Right ventricle myocardium superior (tissue), 1 donor: ENCODE results near the gene ZBED1. TPM values are rescaled to one million over a fixed set of nuclear protein-coding genes. Genes with fewer than 3 reads are reported as not detected.
"Not testable (repeated sequence)": the region's sequence is repeated elsewhere in the genome, so short reads cannot be mapped to it uniquely, and the experiment has no call there.

Experiments used
- ATAC-seq: fragments of 200-7000 bp; cut with Tn5 transposase; one replicate; pipeline ENCODE4 v1.9.1; 2020; ENCODE audit warnings: mild to moderate bottlenecking; ENCODE audit not compliant: poor library complexity
- DNase-seq: peaks from one replicate; pipeline ENCODE4 v3.0.0-alpha.2; 2020
- intact Hi-C: fragments of 100-400 bp; cut with DNase I; formaldehyde crosslinking; loops from one replicate; pipeline ENCODE4 v1.11.2; 2022
- total RNA-seq: library from RNA; stranded (reverse); fragmentation: NEBNext Ultra II Directional; extraction: Animal tissue kit (Norgen Biotek cat#: 25700); gene quantifications from one replicate; pipeline ENCODE4 v1.2.1, GENCODE V29; 2021
- donor health status: DM: no; HTN: yes; CAD: no; lungs with severe emphysema.

Gene ZBED1
- total RNA-seq, 1 donor from 2014 or later: 75.7 TPM

GRCh38 chrX:2463973-2464676 lies 36.7 kb downstream of the ZBED1 start:
- intact Hi-C loops: no loop called here
- DNase-seq: no peak
- no peak for ATAC-seq

DNA sequence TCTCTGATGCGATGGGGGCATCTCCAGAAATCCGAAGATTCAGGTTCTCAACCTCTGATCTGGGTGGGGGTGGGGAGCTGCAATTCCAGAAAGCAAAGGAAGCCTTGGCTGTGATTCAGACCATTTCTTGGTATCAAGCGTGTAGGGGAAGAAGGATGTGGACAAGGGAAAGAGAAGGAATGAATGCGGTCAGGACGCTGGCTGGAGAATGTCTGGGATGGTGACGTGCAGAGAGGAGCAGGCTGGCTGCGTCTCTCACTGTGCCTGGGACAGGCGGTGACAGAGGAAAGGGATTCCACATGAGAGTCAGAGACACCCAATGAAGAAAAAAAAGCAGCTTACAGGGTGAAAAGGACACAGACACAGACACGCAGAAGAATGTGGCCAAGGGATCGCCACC lies 37.3 kb downstream of the ZBED1 start:
- ATAC-seq, intact Hi-C loops, DNase-seq: not testable (repeated sequence)

DNA sequence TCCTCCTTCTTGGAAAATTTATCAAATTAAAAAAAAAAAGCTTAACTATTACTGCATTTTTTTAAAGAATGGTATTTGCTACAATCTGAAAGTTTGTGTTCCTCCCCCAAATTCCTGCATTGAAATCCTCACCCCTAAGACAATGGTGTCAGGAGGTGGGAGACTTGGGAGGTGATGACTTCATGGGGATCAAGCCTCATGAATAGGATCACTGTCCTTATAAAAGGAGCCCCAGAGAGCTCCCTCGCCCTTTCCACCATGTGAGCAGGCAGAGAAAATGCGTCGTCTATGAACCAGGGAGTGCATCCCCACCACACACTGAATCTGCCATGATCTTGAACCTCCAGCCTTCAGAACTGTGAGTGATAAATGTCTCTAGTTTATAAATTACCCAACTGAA lies 38.0 kb downstream of the ZBED1 start:
- intact Hi-C loops: no loop called here
- no peak for ATAC-seq
- no peak for DNase-seq

- intact Hi-C loops: no loop called here
- ATAC-seq (peak; percentile 10), DNase-seq (no peak)
Observed at GRCh38 chrX:2462074-2462473, 38.7 kb downstream of the ZBED1 start.

DNA sequence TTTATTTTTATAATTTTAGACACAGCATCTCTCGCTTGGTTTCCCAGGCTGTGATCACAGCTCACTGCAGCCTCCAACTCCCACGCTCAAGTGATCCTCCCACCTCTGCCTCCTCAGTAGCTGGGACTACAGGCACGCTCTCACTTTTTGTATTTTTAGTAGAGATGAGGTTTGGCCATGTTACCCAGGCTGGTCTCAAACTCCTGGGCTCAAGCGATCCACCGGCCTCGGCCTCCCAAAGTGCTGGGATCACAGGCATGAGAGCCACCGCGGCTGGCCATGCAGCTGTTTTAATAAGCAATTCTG lies 39.1 kb downstream of the ZBED1 start:
- ATAC-seq: no peak
- intact Hi-C loops: no loop called here
- no peak for DNase-seq

DNA sequence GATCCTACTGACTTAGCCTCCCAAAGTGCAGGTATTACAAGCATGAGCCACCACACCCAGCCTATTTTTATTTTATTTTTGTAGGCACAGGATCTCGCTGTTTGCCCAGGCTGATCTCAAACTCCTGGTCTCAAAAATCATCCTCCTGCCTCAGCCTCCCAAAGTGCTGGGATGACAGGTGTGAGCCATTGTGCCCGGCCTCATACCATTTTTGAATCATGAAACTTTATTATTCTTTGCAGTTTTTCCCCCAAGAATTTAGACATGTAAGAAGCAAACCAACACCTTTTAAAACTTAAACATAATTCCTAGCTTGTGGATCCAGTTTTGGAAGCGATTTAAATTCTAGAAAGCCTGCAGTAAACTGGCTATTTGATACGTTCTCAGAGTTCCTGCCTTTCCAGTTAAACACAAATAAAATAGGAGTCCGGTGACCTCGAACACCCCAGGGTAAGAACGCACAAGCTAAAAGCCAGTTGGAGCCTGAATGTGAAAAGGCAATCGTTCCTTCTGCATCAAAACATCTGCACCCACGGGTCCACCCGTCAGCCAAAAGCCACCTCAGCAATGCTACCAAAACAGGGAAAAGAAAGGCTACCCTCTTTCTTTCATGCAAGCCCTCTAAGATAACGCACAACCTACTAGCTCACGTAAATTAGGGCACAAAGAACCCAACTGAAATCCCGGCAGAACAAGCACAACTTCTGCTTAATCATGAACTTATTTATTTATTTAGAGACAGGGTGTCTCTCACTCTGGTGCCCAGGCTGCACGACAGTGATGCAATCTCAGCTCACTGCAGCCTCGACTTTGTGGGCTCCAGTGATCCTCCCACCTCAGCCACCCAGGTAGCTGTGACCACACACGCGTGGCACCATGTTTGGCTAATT lies 39.7 kb downstream of the ZBED1 start:
- ATAC-seq, DNase-seq, intact Hi-C loops: not testable (repeated sequence)

- intact Hi-C loops, DNase-seq: not testable (repeated sequence)
- peak; percentile 50 for ATAC-seq
Observed at GRCh38 chrX:2460048-2460447, 40.7 kb downstream of the ZBED1 start.

DNA sequence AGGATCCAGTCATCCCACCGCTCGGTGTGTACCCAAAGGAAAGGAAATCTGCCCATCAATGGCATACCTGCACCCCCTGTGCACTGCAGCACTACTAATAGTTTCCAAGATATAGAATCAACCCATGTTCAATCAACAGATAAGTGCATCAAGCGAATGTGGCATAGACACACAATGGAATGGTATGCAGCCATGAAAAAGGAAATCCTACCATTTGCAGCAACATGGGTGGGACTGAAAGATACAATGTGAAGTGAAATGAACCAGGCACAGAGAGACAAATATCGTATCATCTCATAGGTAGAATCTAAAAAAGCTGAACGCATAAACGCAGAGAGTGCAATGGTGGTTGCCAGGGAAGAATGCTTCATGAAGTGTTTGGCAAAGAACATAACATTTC lies 42.5 kb downstream of the ZBED1 start:
- intact Hi-C loops: no loop called here
- ATAC-seq: no peak
- DNase-seq: no peak

DNA sequence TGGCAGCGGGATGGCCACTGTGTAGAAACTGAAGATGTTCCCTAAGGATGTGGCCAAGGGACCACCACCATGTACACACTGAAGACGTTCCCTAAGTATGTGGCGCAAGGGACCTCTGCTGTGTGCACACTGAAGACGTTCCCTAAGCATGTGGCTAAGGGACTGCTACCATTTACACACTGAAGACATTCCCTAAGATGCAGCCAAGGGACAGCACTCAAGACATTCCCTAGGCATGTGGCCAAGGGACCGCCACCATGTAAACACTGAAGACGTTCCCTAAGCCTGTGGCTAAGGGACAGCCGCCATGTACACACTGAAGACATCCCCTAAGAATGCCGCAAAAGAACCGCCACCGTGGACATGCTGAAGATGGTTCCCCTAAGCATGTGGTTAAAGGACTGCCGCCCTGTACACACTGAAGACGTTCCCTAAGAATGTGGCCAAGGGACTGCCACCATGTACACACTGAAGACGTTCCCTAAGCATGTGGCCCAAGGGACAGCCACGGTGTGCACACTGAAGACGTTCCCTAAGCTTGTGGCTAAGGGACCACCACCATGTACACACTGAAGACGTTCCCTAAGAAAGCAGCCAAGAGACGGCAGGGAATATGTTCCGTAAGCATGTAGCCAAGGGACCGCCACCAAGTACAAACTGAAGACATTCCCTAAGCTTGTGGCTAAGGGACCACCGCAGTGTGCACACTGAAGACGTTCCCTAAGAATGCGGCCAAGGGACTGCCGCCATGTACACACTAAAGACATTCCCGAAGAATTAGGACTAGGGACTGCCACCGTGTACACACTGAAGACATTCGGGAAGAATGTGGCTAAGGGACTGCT lies 43.3 kb downstream of the ZBED1 start:
- no peak for ATAC-seq
- DNase-seq: no peak
- intact Hi-C loops: no loop called here

GRCh38 chrX:2456091-2456490 lies 44.7 kb downstream of the ZBED1 start:
- ATAC-seq, intact Hi-C loops, DNase-seq: not testable (repeated sequence)

DNA sequence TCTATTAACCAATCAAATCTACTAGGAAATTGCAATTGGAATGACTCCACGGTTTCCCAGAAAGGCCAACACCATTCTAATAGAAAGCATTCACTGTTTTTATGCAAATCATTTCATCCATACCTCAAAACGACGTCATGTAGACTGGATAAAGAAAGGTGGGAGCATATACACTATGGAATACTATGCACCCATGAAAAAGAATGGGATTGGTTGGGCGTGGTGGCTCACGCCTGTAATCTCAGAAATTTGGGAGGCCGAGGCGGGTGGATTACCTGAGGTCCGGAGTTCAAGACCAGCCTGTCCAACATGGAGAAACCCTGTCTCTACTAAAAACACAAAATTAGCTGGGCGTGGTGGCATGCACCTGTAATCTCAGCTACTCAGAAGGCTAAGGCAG lies 46.2 kb downstream of the ZBED1 start:
- ATAC-seq, intact Hi-C loops, DNase-seq: not testable (repeated sequence)

GRCh38 chrX:2452799-2453198 lies 48.0 kb downstream of the ZBED1 start:
- ATAC-seq (no peak), DNase-seq (no peak)
- intact Hi-C loops: no loop called here

DNA sequence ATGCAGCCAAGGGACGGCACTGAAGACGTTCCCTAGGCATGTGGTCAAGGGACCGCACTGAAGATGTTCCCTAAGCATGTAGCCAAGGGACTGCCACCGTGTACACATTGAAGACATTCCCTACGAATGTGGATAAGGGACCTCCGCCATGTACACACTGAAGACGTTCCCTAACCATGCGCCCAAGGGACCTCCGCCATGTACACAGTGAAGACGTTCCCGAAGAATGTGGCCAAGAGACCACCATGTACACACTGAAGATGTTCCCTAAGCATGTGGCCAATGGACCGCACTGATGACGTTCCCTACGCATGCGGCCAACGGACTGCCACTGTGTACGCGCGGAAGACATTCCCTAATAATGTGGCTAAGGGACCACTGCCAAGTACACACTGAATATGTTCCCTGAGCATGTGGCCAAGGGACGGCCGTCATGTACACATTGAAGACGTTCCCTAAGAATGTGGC lies 48.4 kb downstream of the ZBED1 start:
- ATAC-seq: no peak
- no peak for DNase-seq
- intact Hi-C loops: no loop called here

GRCh38 chrX:2451501-2452316 lies 49.1 kb downstream of the ZBED1 start:
- ATAC-seq: no peak
- intact Hi-C loops: no loop called here
- no peak for DNase-seq

DNA sequence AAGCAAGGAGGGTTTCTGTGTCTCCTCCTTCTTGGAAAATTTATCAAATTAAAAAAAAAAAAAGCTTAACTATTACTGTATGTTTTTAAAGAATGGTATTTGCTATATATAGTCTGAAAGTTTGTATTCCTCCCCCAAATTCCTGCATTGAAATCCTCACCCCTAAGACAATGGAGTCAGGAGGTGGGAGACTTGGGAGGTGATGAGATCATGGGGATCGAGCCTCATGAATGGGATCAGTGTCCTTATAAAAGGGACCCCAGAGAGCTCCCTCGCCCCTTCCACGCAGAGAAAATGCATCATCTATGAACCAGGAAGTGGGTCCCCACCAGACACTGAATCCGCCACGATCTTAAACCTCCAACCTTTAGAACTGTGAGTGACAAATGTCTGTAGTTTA lies 50.1 kb downstream of the ZBED1 start:
- no peak for ATAC-seq
- DNase-seq: no peak
- intact Hi-C loops: no loop called here

GRCh38 chrX:2449135-2449886 lies 51.5 kb downstream of the ZBED1 start:
- DNase-seq (no peak), ATAC-seq (peak; percentile 25)
- intact Hi-C loops: no loop called here

- intact Hi-C loops: no loop called here
- ATAC-seq (no peak), DNase-seq (no peak)
Observed at GRCh38 chrX:2447484-2447883, 53.3 kb downstream of the ZBED1 start.

GRCh38 chrX:2446815-2447214 lies 54.0 kb downstream of the ZBED1 start:
- no peak for ATAC-seq
- intact Hi-C loops: no loop called here
- DNase-seq: no peak
